Medulla oblongata (tissue), 1 donor: ENCODE results near the gene PPIP5K1.
"Not testable (repeated sequence)": the region's sequence is repeated elsewhere in the genome, so short reads cannot be mapped to it uniquely, and the experiment has no call there.

Experiments
- DNase-seq: peaks from one replicate; pipeline ENCODE4 v3.0.0-alpha.2; 2015; ENCODE audit errors: extremely low spot score

The PPIP5K1 gene

DNA sequence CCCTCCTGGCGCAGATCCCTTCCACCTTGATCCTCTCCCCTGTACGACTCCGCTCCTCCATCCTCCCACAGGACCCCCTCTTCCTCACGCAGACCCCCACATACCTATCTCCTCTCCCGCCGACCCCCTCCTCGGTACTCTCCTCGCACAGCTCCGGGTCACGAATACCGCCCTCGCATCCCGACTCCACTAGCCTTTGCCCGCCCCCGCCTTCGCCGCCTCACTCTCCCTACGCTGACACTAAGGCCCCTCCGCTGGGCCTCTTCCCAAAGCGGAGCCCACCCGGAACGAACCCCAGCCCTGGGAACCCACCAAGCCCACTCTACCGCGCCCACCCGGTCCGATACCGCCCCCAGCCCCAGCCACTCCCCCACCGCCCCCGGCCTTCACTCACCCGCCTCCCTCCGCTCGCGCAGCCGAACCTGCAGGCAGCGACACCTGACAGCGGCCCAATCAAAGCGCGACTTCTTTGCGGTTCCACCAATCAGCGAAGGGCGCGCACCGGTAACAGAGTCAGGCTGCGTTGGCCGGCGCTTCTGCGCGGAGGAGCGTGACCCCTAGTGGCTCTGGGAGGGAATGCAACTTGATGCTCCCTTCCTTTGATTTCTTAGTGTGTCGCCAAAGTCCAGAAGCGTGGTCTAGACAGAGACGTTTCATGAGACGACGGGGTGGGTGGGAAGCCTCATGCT is at the start of gene PPIP5K1:
Gene PPIP5K1, minus strand, starts transcription at position 431 of the 689 bp plus-strand sequence. CDS start 5,704 bp downstream, outside the sequence.
- not testable (repeated sequence) for DNase-seq

DNA sequence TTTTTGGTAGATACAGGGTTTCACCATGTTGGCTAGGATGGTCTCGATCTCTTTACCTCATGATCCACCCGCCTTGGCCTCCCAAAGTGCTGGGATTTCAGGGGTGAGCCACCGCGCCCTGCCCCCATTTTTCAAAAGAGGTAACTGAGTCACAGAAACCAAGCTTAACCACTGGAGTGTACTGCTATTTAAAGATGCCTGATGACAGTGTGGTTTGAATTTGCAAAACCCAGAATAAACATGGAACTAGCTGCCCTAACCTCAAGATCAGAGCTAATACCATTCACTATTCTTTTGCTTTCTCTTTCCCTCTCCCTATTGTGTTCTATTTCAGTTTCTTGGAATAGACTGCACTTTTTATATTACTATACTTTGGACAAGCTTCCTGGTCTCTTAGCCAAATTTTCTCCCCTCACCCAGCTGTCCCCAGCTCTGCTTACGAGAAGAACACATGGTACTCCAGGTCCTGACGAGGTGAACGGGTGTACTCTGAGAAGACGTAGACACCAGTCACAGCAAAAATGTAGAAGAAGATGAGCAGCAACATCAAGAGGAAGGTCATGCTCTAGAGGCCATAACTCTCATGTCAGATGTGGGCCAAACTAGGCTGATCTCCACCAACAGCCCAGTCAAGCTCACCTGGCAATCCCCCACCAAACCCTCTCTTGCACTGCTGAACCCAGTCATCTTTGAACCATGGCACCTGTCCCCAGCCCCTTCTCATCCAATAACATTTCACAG is 48.6 kb upstream of the PPIP5K1 start:
- not testable (repeated sequence) for DNase-seq

DNA sequence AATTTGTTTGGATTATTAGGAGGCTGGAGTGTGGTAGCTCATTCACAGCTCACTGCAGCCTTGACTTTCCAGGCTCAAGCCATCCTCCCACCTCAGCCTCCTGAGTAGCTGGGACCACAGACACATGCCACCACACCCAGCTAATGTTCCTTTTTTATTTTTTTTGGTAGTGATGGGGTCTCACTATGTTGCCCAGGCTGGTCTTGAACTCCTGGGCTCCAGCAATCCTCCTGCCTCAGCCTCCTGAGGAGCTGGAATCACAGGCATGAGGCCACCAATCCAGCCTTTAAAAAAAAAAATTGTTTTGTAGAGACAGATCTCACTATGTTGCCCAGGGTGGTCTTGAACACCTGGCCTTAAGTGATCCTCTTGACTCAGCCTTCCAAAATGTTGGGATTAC is 36.9 kb upstream of the PPIP5K1 start:
- not testable (repeated sequence) for DNase-seq

- no peak for DNase-seq
These were observed 35.1 kb upstream of the PPIP5K1 start for GRCh38 chr15:43625106-43625505.

- not testable (repeated sequence) for DNase-seq
These were observed 32.2 kb upstream of the PPIP5K1 start for GRCh38 chr15:43622068-43622799.

GRCh38 chr15:43618700-43619099 is 28.7 kb upstream of the PPIP5K1 start, which contains the start of gene STRC:
STRC (minus strand) TSS chr15:43618800; CDS start chr15:43618722, 78 bp downstream.
- not testable (repeated sequence) for DNase-seq

DNA sequence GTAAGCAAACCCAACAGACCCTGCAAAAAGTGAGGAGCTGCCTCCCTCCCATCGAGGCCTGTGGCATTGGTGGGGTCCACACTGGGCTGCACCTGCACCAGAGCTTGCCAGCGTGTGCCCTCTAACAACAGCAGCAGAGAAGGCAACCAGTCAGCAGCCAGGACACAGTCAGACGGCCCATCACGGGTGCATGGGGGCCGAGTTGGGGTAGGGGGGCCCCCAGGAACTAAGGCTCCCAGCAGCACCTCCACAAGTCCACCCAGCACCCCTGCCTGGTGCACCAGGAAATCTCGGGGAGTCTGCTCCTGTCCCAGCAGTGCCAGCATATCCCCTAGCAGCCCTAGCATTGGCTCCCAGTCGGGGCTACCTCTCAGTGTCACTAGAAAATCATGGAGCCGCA is 27.7 kb upstream of the PPIP5K1 start:
- DNase-seq, result not testable (repeated sequence)

GRCh38 chr15:43602233-43602632 is 12.2 kb upstream of the PPIP5K1 start:
- not testable (repeated sequence) for DNase-seq

- not testable (repeated sequence) for DNase-seq
These were observed 10.2 kb upstream of the PPIP5K1 start for GRCh38 chr15:43600200-43600599.

- not testable (repeated sequence) for DNase-seq
These were observed 9.1 kb upstream of the PPIP5K1 start for GRCh38 chr15:43599131-43599530.

DNA sequence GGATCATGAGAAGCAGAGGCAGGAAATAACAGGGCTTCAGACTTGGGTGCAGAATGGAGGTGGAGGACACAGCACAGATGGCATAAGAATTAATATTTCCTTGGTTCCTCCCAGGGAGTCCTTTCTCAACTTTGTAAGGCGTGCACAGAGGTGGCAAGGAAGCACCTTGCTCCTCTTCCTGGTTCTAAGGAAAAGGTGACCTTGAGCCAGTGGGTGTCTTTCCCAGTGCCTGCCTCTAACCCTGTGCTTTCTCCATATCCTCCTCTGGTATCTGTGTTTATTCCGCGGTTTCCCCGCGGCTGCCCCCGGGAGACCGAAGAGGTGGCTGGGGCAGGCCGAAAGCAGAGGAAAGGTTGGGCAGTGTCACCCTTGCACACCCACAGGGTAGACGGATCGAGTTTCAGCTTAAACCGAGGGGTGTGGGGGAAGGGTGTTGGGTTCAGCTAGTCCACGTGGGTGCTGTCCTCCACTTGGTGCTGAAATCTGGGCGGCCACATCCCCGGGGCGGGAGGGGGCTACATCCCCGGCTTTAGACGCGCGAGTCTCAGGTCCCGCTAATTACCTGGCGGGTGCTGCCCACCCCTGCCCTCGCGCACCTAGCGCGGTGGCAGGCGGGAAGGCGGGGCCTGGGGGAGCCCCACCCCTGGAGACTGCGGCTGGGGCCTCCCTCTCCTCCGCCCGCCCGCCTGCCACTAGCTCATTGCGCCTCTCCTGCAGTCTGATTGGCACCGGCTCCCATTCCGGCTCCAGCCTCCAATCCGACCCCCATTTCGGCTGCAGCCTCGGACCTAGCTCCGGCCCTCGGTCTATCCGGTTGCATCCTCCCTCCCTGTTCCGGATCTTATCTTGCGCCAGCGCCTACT is 3.6 kb upstream of the PPIP5K1 start, which contains the start of gene CKMT1B:
Gene CKMT1B, plus strand, starts transcription at position 700 of the 863 bp plus-strand sequence. CDS start 192 bp downstream, outside the sequence.
- not testable (repeated sequence) for DNase-seq

DNA sequence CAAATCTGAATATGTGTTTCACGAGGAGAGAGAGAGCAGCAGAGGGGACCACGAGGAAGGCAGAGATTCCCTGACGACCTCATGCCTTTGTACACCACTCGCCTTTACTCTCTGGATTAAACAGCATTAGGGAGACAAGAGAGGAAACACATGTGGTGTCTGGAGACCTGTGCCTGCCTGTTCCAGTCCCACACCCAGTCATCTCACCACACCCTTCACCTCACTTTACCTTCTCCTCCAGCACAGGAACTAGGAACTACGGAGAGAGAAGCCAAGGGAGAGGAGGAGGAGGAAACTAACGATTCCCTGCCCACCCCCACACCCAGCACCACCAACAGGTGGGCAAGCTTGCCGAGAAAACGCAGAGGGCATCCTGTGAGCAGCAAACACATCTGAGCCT is 2.8 kb upstream of the PPIP5K1 start:
- not testable (repeated sequence) for DNase-seq

- not testable (repeated sequence) for DNase-seq
These were observed 15.4 kb downstream of the PPIP5K1 start for GRCh38 chr15:43574607-43575006.

DNA sequence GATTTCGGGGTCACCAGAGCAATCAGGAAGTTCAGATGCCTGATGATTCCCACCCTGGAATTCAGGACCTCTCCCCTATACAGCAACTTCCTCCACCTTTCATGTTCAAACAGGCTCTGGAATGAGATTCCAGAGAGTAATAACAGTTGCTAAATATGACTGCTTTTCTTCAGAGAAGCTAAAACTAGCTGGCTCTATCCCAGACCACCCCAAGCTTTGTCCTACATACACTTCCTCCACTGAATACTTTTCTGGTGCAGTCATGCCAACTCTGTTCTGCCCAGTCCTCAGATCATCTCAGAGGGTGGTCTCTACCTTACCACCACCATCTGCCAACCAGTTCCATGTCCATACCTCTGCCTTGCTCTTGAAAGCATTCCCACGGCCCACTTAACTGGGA is 23.4 kb downstream of the PPIP5K1 start:
- DNase-seq, result not testable (repeated sequence)

- DNase-seq, result not testable (repeated sequence)
These were observed 26.2 kb downstream of the PPIP5K1 start for GRCh38 chr15:43563793-43564192.

DNA sequence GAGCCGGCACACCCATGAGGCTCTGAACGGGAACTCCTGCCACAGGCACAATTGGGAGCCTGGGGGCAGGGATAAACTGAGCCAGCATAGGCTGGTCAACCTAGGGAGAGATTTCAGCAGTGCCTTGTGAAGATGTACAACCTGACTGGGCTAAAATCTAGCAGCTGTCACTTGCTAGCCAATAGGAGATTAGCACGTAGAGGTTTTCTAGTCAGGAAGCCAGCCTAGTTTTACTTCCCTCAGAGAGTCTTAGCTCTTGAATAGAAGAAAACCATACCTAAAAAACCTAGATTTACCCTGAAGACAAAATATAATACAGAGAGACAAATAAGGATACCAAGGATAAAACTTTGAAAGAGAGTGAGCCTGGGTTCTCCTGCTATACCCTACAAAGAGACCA is 27.3 kb downstream of the PPIP5K1 start:
- DNase-seq, result not testable (repeated sequence)

DNA sequence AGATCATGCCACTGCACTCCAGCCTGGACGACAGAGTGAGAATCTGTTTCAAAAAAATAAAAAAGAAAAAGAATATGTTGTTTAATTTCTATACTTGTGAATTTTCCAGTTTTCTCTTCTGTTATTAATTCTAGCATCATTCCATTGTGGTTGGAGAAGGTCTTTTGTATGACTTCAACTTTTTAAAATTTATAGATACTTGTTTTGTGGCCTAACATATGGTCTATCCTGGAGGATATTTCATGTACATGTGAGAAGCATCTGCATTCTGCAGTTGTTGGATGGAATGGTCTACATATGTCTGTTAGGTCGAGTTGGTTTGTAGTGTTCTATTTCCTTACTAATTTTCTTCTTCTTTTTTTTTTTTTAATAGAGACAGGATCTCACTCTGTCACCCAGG is 37.0 kb downstream of the PPIP5K1 start:
- DNase-seq, result no peak

DNA sequence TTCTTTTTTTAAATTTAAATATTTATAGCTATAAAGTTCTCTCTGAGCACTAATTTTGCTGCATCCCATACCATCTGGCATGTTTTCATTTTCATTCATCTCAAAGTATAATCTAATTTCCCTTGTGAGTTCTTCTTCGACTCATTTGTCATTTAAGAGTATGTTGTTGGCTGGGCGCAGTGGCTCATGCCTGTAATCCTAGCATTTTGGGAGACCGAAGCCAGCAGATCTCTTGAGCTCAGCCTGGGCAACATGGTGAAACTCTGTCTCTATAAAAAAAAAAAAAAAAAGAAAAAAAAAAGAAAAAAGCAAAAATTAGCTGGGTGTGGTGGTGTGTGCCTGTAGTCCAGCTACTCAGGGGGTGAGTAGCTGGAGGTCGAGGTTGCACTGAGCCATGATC is 37.8 kb downstream of the PPIP5K1 start:
- DNase-seq, result no peak

DNA sequence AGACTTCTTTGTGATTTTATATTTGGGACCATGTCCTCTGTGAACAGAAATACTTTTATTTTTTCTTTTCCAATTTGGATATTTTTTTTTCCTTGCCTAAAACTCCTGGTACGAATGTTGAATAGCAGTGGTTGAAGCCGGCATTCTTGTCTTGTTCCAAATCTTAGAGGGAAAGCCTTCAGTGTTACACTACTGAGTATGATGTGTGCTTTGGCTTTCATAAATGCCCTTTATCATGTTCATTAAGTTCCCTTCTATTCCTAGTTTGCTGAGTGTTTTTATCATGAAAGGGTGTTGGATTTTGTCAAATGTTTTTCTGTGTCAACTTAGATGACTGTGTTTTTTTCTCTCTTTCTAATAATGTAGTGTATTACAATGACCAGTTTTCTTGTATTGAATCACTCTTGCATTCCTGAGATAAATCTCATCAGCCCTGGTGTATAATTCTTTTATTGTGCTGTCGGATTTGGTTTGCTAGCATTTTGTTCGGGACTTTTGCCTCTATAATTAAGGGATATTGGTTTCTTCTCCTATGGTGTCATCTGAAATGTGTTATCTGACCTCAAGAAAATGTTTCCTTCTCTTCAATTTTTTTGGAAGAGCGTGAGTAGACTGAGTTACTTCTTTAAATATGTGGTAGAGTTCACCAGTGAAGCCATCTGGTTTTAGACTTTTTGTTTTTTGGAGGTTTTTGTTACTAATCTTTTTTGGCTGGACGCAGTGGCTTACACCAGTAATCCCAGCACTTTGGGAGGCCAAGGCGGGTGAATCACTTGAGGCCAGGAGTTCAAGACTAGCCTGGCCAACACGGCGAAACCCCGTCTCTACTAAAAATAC is 39.3 kb downstream of the PPIP5K1 start:
- DNase-seq, result no peak

GRCh38 chr15:43547539-43547938 is 42.5 kb downstream of the PPIP5K1 start:
- no peak for DNase-seq
